Neural cell (in vitro differentiated cells): ENCODE results near the gene MLLT10. TPM values are rescaled to one million over a fixed set of nuclear protein-coding genes. Genes with fewer than 3 reads are reported as not detected.

Experiments
- H2AFZ ChIP-seq: fragments of 200-600, 300-800 bp; sonication (generic), shearing (Covaris generic); 2 replicates; pipeline ENCODE4 v1.6.0; 2014; ENCODE audit warnings: low read depth, mild to moderate bottlenecking, antibody characterized with exemption, low read length, moderate library complexity
- H3F3A ChIP-seq: fragments of 200-600 bp; shearing (Covaris generic); 2 replicates; pipeline ENCODE4 v1.6.1; 2016; ENCODE audit warnings: mild to moderate bottlenecking, moderate library complexity, mixed read lengths, antibody characterized with exemption, low read length; ENCODE audit not compliant: insufficient read depth, poor library complexity, severe bottlenecking
- H3K27ac ChIP-seq: fragments of 200-600, 300-800 bp; sonication (generic), shearing (Covaris generic); 2 replicates; pipeline ENCODE4 v1.5.1; 2014; ENCODE audit warnings: mild to moderate bottlenecking, low read length, moderate library complexity
- H3K27me3 ChIP-seq: fragments of 300-800, 200-600 bp; sonication (generic), shearing (Covaris generic); 2 replicates; pipeline ENCODE4 v1.6.0; 2014; ENCODE audit warnings: mild to moderate bottlenecking, low read depth, low read length, moderate library complexity; ENCODE audit not compliant: insufficient read depth
- H3K36me3 ChIP-seq: fragments of 300-800, 200-600 bp; sonication (generic), shearing (Covaris generic); 2 replicates; pipeline ENCODE4 v1.5.1; 2014; ENCODE audit warnings: mild to moderate bottlenecking, antibody characterized with exemption, low read length, moderate library complexity; ENCODE audit not compliant: insufficient read depth
- H3K4me2 ChIP-seq: fragments of 300-800, 200-600 bp; sonication (generic), shearing (Covaris generic); 2 replicates; pipeline ENCODE4 v1.6.0; 2014; ENCODE audit warnings: mild to moderate bottlenecking, low read length
- H3K4me3 ChIP-seq: fragments of 300-800, 200-600 bp; sonication (generic), shearing (Covaris generic); 2 replicates; pipeline ENCODE4 v1.5.1; 2014; ENCODE audit warnings: mild to moderate bottlenecking, low read length, moderate library complexity
- H3K79me2 ChIP-seq: fragments of 200-600 bp; shearing (Covaris generic); replicated peaks from 2 replicates; pipeline ENCODE4 v1.6.0; 2014; ENCODE audit warnings: mild to moderate bottlenecking, low read length, moderate library complexity; ENCODE audit not compliant: insufficient read depth
- H3K9ac ChIP-seq: fragments of 300-800, 200-600 bp; sonication (generic), shearing (Covaris generic); 2 replicates; pipeline ENCODE4 v1.6.1; 2016; ENCODE audit warnings: mild to moderate bottlenecking, low read length, mixed read lengths
- H3K9me2 ChIP-seq: fragments of 200-600 bp; shearing (Covaris generic); 2 replicates; pipeline ENCODE4 v1.6.1; 2016; ENCODE audit warnings: mild to moderate bottlenecking, low read length, mixed read lengths; ENCODE audit not compliant: insufficient read depth
- H3K9me3 ChIP-seq: fragments of 200-600, 300-800 bp; sonication (generic), shearing (Covaris generic); 2 replicates; pipeline ENCODE4 v1.6.1; 2016; ENCODE audit warnings: mild to moderate bottlenecking, mixed run types, low read length, moderate library complexity, mixed read lengths
- H4K20me1 ChIP-seq: fragments of 200-600 bp; shearing (Covaris generic); 2 replicates; pipeline ENCODE4 v1.6.1; 2016; ENCODE audit warnings: mild to moderate bottlenecking, mixed run types; ENCODE audit not compliant: insufficient read depth
- EP300 ChIP-seq: fragments of 450-650 bp; conservative IDR thresholded peaks from 2 replicates; pipeline ENCODE4 v1.6.1; 2014; ENCODE audit warnings: antibody characterized with exemption, mild to moderate bottlenecking, moderate library complexity; ENCODE audit not compliant: poor library complexity, severe bottlenecking
- EZH2 ChIP-seq: fragments of 200-600, 300-800 bp; shearing (Covaris generic), sonication (generic); IDR thresholded peaks from 2 replicates; pipeline ENCODE4 v1.6.1; 2014; ENCODE audit warnings: antibody characterized with exemption, low read length, borderline replicate concordance, mild to moderate bottlenecking; ENCODE audit not compliant: insufficient read depth, poor library complexity, severe bottlenecking
- MXI1 ChIP-seq: fragments of 450-650 bp; conservative IDR thresholded peaks from 2 replicates; pipeline ENCODE4 v1.6.1; 2014; ENCODE audit warnings: antibody characterized with exemption, mild to moderate bottlenecking; ENCODE audit not compliant: poor library complexity, severe bottlenecking
- POLR2AphosphoS5 ChIP-seq: IDR thresholded peaks from 2 replicates; pipeline ENCODE4 v1.6.1; 2012
- RAD21 ChIP-seq: fragments of 450-650 bp; conservative IDR thresholded peaks from 2 replicates; pipeline ENCODE4 v1.6.1; 2014; ENCODE audit warnings: antibody characterized with exemption, mild to moderate bottlenecking, moderate library complexity
- SMC3 ChIP-seq: fragments of 450-650 bp; conservative IDR thresholded peaks from 2 replicates; pipeline ENCODE4 v1.6.1; 2014; ENCODE audit warnings: antibody characterized with exemption, mild to moderate bottlenecking, moderate library complexity; ENCODE audit not compliant: poor library complexity
- TAF1 ChIP-seq: IDR thresholded peaks from 2 replicates; pipeline ENCODE4 v1.6.1; 2012; ENCODE audit warnings: low read depth
- polyA plus RNA-seq: library from polyadenylated mRNA; depleted of rRNA; stranded (reverse); fragments of >200 nt; gene quantifications from 2 replicates; pipeline ENCODE4 v1.2.3, GENCODE V29; 2014
- TF ChIP-seq, protein P1 (sequence below): fragments of 450-650 bp; IDR thresholded peaks from 2 replicates; pipeline ENCODE4 v1.5.1; 2014; ENCODE audit warnings: antibody characterized with exemption, mild to moderate bottlenecking, moderate library complexity; ENCODE audit not compliant: poor library complexity, severe bottlenecking
- TF ChIP-seq, protein P2 (sequence below): IDR thresholded peaks from 2 replicates; pipeline ENCODE4 v1.6.1; 2012; ENCODE audit warnings: borderline replicate concordance

The MLLT10 gene
- polyA plus RNA-seq, 1 donor from 2014 or later, result 31.0 TPM

DNA sequence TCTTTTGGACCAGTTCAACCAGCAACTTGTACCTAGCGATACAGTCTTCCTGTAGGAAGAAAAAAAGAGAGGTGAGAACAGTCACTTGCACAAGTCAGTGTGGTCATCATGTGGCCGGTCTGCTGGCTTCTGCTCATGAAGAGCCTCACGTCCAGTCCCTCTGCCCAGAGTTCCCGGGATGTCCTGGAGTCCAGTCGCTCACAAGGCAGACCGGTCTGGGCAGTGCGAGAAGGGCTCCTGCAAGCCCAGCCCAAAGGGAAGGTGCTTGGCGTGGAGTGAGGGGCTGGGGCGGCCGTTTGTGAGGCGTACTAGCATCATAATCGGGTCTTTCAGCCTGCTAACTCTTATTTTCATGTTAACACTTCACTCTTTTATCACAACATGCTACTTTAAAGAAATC, 222.7 kb downstream of the MLLT10 start:
- no peaks in the 10 kb centered on the region for H3K79me2 ChIP-seq
- H3K27ac ChIP-seq, result no peak overlapping the region
- no peaks in the 10 kb centered on the region for H3K9me3 ChIP-seq
- H3K9ac ChIP-seq, result no peak overlapping the region
- no peak overlapping the region for H2AFZ ChIP-seq
- H3F3A ChIP-seq, result no peaks in the 10 kb centered on the region
- no peaks in the 10 kb centered on the region for H3K27me3 ChIP-seq
- H3K4me3 ChIP-seq, result no peak overlapping the region
- no peaks in the 10 kb centered on the region for H4K20me1 ChIP-seq
- H3K4me2 ChIP-seq, result no peak overlapping the region
- H3K9me2 ChIP-seq, result no peaks in the 10 kb centered on the region
- TF ChIP-seq POLR2AphosphoS5, result no peak
- TF ChIP-seq RAD21, result no peak
- no peak for TF ChIP-seq SMC3
- TF ChIP-seq, protein P1, sequence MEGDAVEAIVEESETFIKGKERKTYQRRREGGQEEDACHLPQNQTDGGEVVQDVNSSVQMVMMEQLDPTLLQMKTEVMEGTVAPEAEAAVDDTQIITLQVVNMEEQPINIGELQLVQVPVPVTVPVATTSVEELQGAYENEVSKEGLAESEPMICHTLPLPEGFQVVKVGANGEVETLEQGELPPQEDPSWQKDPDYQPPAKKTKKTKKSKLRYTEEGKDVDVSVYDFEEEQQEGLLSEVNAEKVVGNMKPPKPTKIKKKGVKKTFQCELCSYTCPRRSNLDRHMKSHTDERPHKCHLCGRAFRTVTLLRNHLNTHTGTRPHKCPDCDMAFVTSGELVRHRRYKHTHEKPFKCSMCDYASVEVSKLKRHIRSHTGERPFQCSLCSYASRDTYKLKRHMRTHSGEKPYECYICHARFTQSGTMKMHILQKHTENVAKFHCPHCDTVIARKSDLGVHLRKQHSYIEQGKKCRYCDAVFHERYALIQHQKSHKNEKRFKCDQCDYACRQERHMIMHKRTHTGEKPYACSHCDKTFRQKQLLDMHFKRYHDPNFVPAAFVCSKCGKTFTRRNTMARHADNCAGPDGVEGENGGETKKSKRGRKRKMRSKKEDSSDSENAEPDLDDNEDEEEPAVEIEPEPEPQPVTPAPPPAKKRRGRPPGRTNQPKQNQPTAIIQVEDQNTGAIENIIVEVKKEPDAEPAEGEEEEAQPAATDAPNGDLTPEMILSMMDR, result no peak
- TF ChIP-seq, protein P2, sequence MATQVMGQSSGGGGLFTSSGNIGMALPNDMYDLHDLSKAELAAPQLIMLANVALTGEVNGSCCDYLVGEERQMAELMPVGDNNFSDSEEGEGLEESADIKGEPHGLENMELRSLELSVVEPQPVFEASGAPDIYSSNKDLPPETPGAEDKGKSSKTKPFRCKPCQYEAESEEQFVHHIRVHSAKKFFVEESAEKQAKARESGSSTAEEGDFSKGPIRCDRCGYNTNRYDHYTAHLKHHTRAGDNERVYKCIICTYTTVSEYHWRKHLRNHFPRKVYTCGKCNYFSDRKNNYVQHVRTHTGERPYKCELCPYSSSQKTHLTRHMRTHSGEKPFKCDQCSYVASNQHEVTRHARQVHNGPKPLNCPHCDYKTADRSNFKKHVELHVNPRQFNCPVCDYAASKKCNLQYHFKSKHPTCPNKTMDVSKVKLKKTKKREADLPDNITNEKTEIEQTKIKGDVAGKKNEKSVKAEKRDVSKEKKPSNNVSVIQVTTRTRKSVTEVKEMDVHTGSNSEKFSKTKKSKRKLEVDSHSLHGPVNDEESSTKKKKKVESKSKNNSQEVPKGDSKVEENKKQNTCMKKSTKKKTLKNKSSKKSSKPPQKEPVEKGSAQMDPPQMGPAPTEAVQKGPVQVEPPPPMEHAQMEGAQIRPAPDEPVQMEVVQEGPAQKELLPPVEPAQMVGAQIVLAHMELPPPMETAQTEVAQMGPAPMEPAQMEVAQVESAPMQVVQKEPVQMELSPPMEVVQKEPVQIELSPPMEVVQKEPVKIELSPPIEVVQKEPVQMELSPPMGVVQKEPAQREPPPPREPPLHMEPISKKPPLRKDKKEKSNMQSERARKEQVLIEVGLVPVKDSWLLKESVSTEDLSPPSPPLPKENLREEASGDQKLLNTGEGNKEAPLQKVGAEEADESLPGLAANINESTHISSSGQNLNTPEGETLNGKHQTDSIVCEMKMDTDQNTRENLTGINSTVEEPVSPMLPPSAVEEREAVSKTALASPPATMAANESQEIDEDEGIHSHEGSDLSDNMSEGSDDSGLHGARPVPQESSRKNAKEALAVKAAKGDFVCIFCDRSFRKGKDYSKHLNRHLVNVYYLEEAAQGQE, result no peak
- TF ChIP-seq MXI1, result no peak
- TF ChIP-seq TAF1, result no peak
- TF ChIP-seq EP300, result no peak
- no peak for TF ChIP-seq EZH2
- peaks cover 4% of the 10 kb centered on the region for H3K36me3 ChIP-seq

DNA sequence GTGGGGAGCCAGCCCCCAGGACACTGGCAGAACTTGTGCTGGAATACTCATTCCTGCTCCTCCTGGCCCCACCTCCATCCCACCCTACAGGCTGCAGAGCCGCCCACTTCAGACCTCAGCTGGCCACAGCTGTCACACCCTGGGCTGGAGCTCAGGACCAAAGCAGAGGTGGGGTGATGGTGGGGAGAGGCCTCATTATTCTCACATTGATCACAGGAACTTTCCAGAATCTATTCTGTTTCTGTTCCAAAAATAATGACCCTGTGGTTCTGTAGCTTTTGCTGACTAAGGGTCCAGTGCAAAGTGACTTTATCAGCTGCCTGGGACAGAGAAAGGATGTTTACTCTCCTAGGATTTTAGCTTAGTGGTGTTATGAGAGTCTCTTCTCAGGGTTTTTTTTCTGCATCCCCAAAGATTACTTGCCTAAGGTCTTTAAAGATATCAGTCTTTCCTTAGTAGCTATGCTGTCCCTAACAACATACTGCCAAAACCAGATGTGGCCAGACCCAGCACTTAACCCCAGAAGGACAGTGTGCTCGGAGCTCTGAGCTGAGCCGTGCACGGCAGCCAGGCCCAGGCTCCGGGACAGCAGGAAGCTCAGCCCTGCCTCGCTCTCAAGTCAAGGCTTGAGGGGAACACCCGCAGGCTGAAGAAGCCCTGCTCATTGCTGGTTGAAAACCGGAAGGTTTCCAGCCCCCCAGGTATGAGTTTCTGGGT, 223.3 kb downstream of the MLLT10 start:
- no peaks in the 10 kb centered on the region for H3K27me3 ChIP-seq
- H3K4me2 ChIP-seq, result no peak overlapping the region
- H3F3A ChIP-seq, result no peaks in the 10 kb centered on the region
- no peak overlapping the region for H3K27ac ChIP-seq
- TF ChIP-seq EP300 (no peak), RAD21 (no peak), POLR2AphosphoS5 (no peak), SMC3 (no peak), MXI1 (no peak), EZH2 (no peak), TAF1 (no peak)
- TF ChIP-seq, protein P2, result no peak
- TF ChIP-seq, protein P1, result no peak
- no peak overlapping the region for H3K4me3 ChIP-seq
- H3K9ac ChIP-seq, result no peak overlapping the region
- no peaks in the 10 kb centered on the region for H3K79me2 ChIP-seq
- no peak overlapping the region for H2AFZ ChIP-seq
- H4K20me1 ChIP-seq, result no peaks in the 10 kb centered on the region
- peaks cover 4% of the 10 kb centered on the region for H3K36me3 ChIP-seq
- H3K9me3 ChIP-seq, result no peaks in the 10 kb centered on the region
- no peaks in the 10 kb centered on the region for H3K9me2 ChIP-seq
